NK-92 treated with Interleukin-12 subunit alpha and Interleukin-12 subunit beta, amount 100 ng/mL, for 24 hours (cell line): Measurements from ENCODE around the gene ACOX3.
"Not testable (repeated sequence)": the region's sequence is repeated elsewhere in the genome, so short reads cannot be mapped to it uniquely, and the experiment has no call there.

ENCODE experiments used
- DNase-seq: peaks from one replicate; lab custom pipeline; 2025; lab: John Stamatoyannopoulos, UW

The ACOX3 gene

GRCh38 chr4:8440492-8441311, at the start of gene ACOX3, which contains the start of gene TRMT44:
TSS of gene ACOX3 (minus strand) at chr4:8440723. CDS start at chr4:8416521, 24,202 bp downstream.
TSS of gene TRMT44 (plus strand) at chr4:8440777. CDS start at chr4:8440823, 46 bp downstream.
- peak; percentile 65 for DNase-seq

- DNase-seq, result no peak
Measured at GRCh38 chr4:8488791-8489369, 48.4 kb upstream of the ACOX3 start.

- not testable (repeated sequence) for DNase-seq
Measured at GRCh38 chr4:8486643-8487042, 46.1 kb upstream of the ACOX3 start.

GRCh38 chr4:8480221-8480620, 39.7 kb upstream of the ACOX3 start:
- no peak for DNase-seq

GRCh38 chr4:8478801-8479744, 38.5 kb upstream of the ACOX3 start:
- no peak for DNase-seq

- no peak for DNase-seq
Measured at GRCh38 chr4:8478371-8478770, 37.8 kb upstream of the ACOX3 start.

- DNase-seq, result no peak
Measured at GRCh38 chr4:8477676-8478075, 37.2 kb upstream of the ACOX3 start.

- no peak for DNase-seq
Measured at GRCh38 chr4:8477095-8477635, 36.6 kb upstream of the ACOX3 start.

- DNase-seq, result no peak
Measured at GRCh38 chr4:8475751-8476575, 35.4 kb upstream of the ACOX3 start.

- DNase-seq, result no peak
Measured at GRCh38 chr4:8474856-8475255, 34.3 kb upstream of the ACOX3 start.

GRCh38 chr4:8473920-8474590, 33.5 kb upstream of the ACOX3 start:
- no peak for DNase-seq

- DNase-seq, result no peak
Measured at GRCh38 chr4:8473198-8473919, 32.8 kb upstream of the ACOX3 start.

GRCh38 chr4:8472689-8473197, 32.2 kb upstream of the ACOX3 start:
- DNase-seq, result no peak

- DNase-seq, result no peak
Measured at GRCh38 chr4:8472158-8472688, 31.7 kb upstream of the ACOX3 start.

- DNase-seq, result no peak
Measured at GRCh38 chr4:8471211-8471875, 30.8 kb upstream of the ACOX3 start.

GRCh38 chr4:8470451-8471024, 30.0 kb upstream of the ACOX3 start:
- DNase-seq, result no peak

- DNase-seq, result no peak
Measured at GRCh38 chr4:8469550-8469949, 29.0 kb upstream of the ACOX3 start.

- no peak for DNase-seq
Measured at GRCh38 chr4:8468746-8469535, 28.4 kb upstream of the ACOX3 start.
